Astrocyte of the spinal cord (primary cell): ENCODE results near the gene CHMP3.
"Not testable (repeated sequence)": the region's sequence is repeated elsewhere in the genome, so short reads cannot be mapped to it uniquely, and the experiment has no call there.

Source experiments
- DNase-seq: peaks from one replicate; pipeline ENCODE4 v3.0.0; 2011; ENCODE audit warnings: low read depth, low spot score
- H3K4me3 ChIP-seq: 2 replicates; pipeline ENCODE4 v1.5.1; 2011; ENCODE audit warnings: low read depth, mild to moderate bottlenecking, low read length, moderate library complexity
- CTCF ChIP-seq: IDR thresholded peaks from 2 replicates; pipeline ENCODE4 v1.5.1; 2012; ENCODE audit warnings: low read depth, mild to moderate bottlenecking, low read length, inconsistent platforms
- in situ Hi-C: cut with HindIII; loops from 2 replicates; pipeline ENCODE4 v1.10.0; 2017; ENCODE audit warnings: low sequenced_read_pairs

CHMP3 gene

GRCh38 chr2:86593266-86593665, 30.0 kb upstream of the CHMP3 start:
- in situ Hi-C loops, result no loop called here
- DNase-seq, result no peak
- no peak for TF ChIP-seq CTCF
- H3K4me3 ChIP-seq, result no peak overlapping the region

- no peak overlapping the region for H3K4me3 ChIP-seq
- in situ Hi-C loops, result no loop called here
- TF ChIP-seq CTCF, result no peak
- DNase-seq, result no peak
Measured at GRCh38 chr2:86592547-86593230, 29.4 kb upstream of the CHMP3 start.

GRCh38 chr2:86589701-86590100, 26.5 kb upstream of the CHMP3 start:
- in situ Hi-C loops, DNase-seq, H3K4me3 ChIP-seq: not testable (repeated sequence)

GRCh38 chr2:86584151-86584913, 21.1 kb upstream of the CHMP3 start:
- in situ Hi-C loops, result no loop called here
- no peak overlapping the region for H3K4me3 ChIP-seq
- TF ChIP-seq CTCF, result no peak
- no peak for DNase-seq

- in situ Hi-C loops, result no loop called here
Measured at GRCh38 chr2:86580560-86580959, 17.3 kb upstream of the CHMP3 start.

GRCh38 chr2:86577817-86578456, 14.7 kb upstream of the CHMP3 start:
- in situ Hi-C loops, result no loop called here
- TF ChIP-seq CTCF, result no peak
- no peak for DNase-seq

More at GRCh38 chr2:86580560-86580959, 17.3 kb upstream of the CHMP3 start:
- no peak overlapping the region for H3K4me3 ChIP-seq
- no peak for TF ChIP-seq CTCF
- no peak for DNase-seq

GRCh38 chr2:86570059-86570458, 6.8 kb upstream of the CHMP3 start:
- no peak for DNase-seq
- in situ Hi-C loops, result no loop called here
- TF ChIP-seq CTCF, result no peak
- H3K4me3 ChIP-seq, result no peak overlapping the region

More at GRCh38 chr2:86577817-86578456, 14.7 kb upstream of the CHMP3 start:
- H3K4me3 ChIP-seq, result no peak overlapping the region
